Measurements from ENCODE around the gene NR2F6. TPM values are rescaled to one million over a fixed set of nuclear protein-coding genes. Genes with fewer than 3 reads are reported as not detected.

Gene NR2F6
- total RNA-seq, 5 donors from 2014 or later (not counting 1 experiment from before 2014, with no cell fraction given), result 0.55 to 6.4 (median 2.8) TPM

- Histone ChIP-seq H3K27me3 (replicated peaks in 1 of 2; ENCODE audit: control insufficient read depth in 2 of 2, extremely low read depth in 1 of 2, insufficient read depth in 2 of 2, low read length in 1 of 2) (peaks cover 0 to 9% of the 10 kb centered on the region in 2 experiments), H3K4me3 (ENCODE audit: control insufficient read depth in 1 of 2, extremely low read depth in 1 of 2, low read length in 1 of 2) (no peak overlapping the region), H3K9me3 (no peaks in the 10 kb centered on the region), H3K27ac (ENCODE audit: low read length) (no peak overlapping the region), H3K36me3 (ENCODE audit: control insufficient read depth in 2 of 2, extremely low read depth in 1 of 2, insufficient read depth in 1 of 2, low read length in 1 of 2) (no peaks in the 10 kb centered on the region), H3K4me1 (ENCODE audit: control insufficient read depth in 1 of 2, extremely low read depth in 1 of 2, insufficient read depth in 2 of 2, low read length in 2 of 2) (no peaks in the 10 kb centered on the region)
- DNase-seq (no peak), ATAC-seq (replicated peaks in 1 of 4) (no peak)
- POLR2A ChIA-PET, result no interaction called here
- H3K27ac Mint-ChIP-seq, result no peak overlapping the region
- H3K27me3 Mint-ChIP-seq, result no peaks in the 10 kb centered on the region
- H3K4me3 Mint-ChIP-seq, result no peak overlapping the region
- H3K9me3 Mint-ChIP-seq, result no peaks in the 10 kb centered on the region
- H3K36me3 Mint-ChIP-seq, result no peaks in the 10 kb centered on the region
- no peaks in the 10 kb centered on the region for H3K4me1 Mint-ChIP-seq
- WGBS (ENCODE audit: insufficient coverage), result 60% methylated on average over 3 of the region's 10 CpGs
- CTCF ChIA-PET, result interaction anchor here in 1 of 2 donors (1.3 kb wide), 1 partner anchor 12 kb away, joined by 3 read pairs; no protein-coding TSS in a partner anchor
Measured at GRCh38 chr19:17254636-17255035, 8.9 kb upstream of the NR2F6 start.

- H3K4me3 Mint-ChIP-seq, result no peak overlapping the region
- H3K27me3 Mint-ChIP-seq, result peaks cover 5 to 7% of the 10 kb centered on the region in 2 donors
- no peak overlapping the region for H3K4me3 ChIP-seq (ENCODE audit: control insufficient read depth in 1 of 2, extremely low read depth in 1 of 2, low read length in 1 of 2)
- no peaks in the 10 kb centered on the region for H3K36me3 Mint-ChIP-seq
- ChIA-PET CTCF (no interaction called here), POLR2A (no interaction called here)
- H3K27ac ChIP-seq (ENCODE audit: low read length), result no peak overlapping the region
- no peaks in the 10 kb centered on the region for H3K9me3 Mint-ChIP-seq
- no peak for DNase-seq
- ATAC-seq (replicated peaks in 1 of 4), result no peak
- H3K9me3 ChIP-seq, result no peaks in the 10 kb centered on the region
- peaks cover 0 to 21% of the 10 kb centered on the region in 2 experiments for H3K27me3 ChIP-seq (replicated peaks in 1 of 2; ENCODE audit: control insufficient read depth in 2 of 2, extremely low read depth in 1 of 2, insufficient read depth in 2 of 2, low read length in 1 of 2)
- WGBS (ENCODE audit: insufficient coverage), result 92% methylated on average over 9 of the region's 15 CpGs
- H3K4me1 ChIP-seq (ENCODE audit: control insufficient read depth in 1 of 2, extremely low read depth in 1 of 2, insufficient read depth in 2 of 2, low read length in 2 of 2), result peaks cover 0 to 13% of the 10 kb centered on the region in 2 experiments
- no peaks in the 10 kb centered on the region for H3K36me3 ChIP-seq (ENCODE audit: control insufficient read depth in 2 of 2, extremely low read depth in 1 of 2, insufficient read depth in 1 of 2, low read length in 1 of 2)
- no peak overlapping the region for H3K27ac Mint-ChIP-seq
- peaks cover 0 to 11% (median 0%) of the 10 kb centered on the region in 3 donors for H3K4me1 Mint-ChIP-seq
Measured at GRCh38 chr19:17249887-17250548, 4.3 kb upstream of the NR2F6 start.

- H3K27me3 Mint-ChIP-seq, result peaks cover 5 to 7% of the 10 kb centered on the region in 2 donors
- 87% methylated on average over 18 of the region's 21 CpGs for WGBS (ENCODE audit: insufficient coverage)
- H3K4me3 Mint-ChIP-seq, result peak overlapping the region; percentile 9 to 21 (median 14)
- ATAC-seq (replicated peaks in 1 of 4) (no peak), DNase-seq (no peak)
- H3K4me1 Mint-ChIP-seq, result peaks cover 0 to 16% (median 4%) of the 10 kb centered on the region in 3 donors
- H3K36me3 ChIP-seq (ENCODE audit: control insufficient read depth in 2 of 2, extremely low read depth in 1 of 2, insufficient read depth in 1 of 2, low read length in 1 of 2), result no peaks in the 10 kb centered on the region
- H3K27me3 ChIP-seq (replicated peaks in 1 of 2; ENCODE audit: control insufficient read depth in 2 of 2, extremely low read depth in 1 of 2, insufficient read depth in 2 of 2, low read length in 1 of 2), result peaks cover 0 to 23% of the 10 kb centered on the region in 2 experiments
- POLR2A ChIA-PET, result interaction anchor here in 1 of 2 donors (0.6 kb wide), 1 partner anchor 19 kb away, joined by 3 read pairs; the partner anchor contains the start of gene BABAM1
- peaks cover 0 to 19% of the 10 kb centered on the region in 2 experiments for H3K4me1 ChIP-seq (ENCODE audit: control insufficient read depth in 1 of 2, extremely low read depth in 1 of 2, insufficient read depth in 2 of 2, low read length in 2 of 2)
- no peaks in the 10 kb centered on the region for H3K36me3 Mint-ChIP-seq
- no peak overlapping the region for H3K4me3 ChIP-seq (ENCODE audit: control insufficient read depth in 1 of 2, extremely low read depth in 1 of 2, low read length in 1 of 2)
- H3K9me3 ChIP-seq, result no peaks in the 10 kb centered on the region
- CTCF ChIA-PET, result interaction anchor here in 1 of 2 donors (0.7 kb wide), 1 partner anchor 169 kb away, joined by 3 read pairs; no protein-coding TSS in a partner anchor
- no peak overlapping the region for H3K27ac ChIP-seq (ENCODE audit: low read length)
- no peaks in the 10 kb centered on the region for H3K9me3 Mint-ChIP-seq
- H3K27ac Mint-ChIP-seq, result no peak overlapping the region
Measured at GRCh38 chr19:17248011-17248776, 2.5 kb upstream of the NR2F6 start.

- Histone ChIP-seq H3K27me3 (replicated peaks in 1 of 2; ENCODE audit: control insufficient read depth in 2 of 2, extremely low read depth in 1 of 2, insufficient read depth in 2 of 2, low read length in 1 of 2) (peaks cover 0 to 23% of the 10 kb centered on the region in 2 experiments), H3K36me3 (ENCODE audit: control insufficient read depth in 2 of 2, extremely low read depth in 1 of 2, insufficient read depth in 1 of 2, low read length in 1 of 2) (no peaks in the 10 kb centered on the region), H3K4me3 (ENCODE audit: control insufficient read depth in 1 of 2, extremely low read depth in 1 of 2, low read length in 1 of 2) (peak overlapping the region; percentile 68 to 69), H3K27ac (ENCODE audit: low read length) (no peak overlapping the region), H3K9me3 (no peaks in the 10 kb centered on the region), H3K4me1 (ENCODE audit: control insufficient read depth in 1 of 2, extremely low read depth in 1 of 2, insufficient read depth in 2 of 2, low read length in 2 of 2) (peaks cover 0 to 19% of the 10 kb centered on the region in 2 experiments)
- H3K36me3 Mint-ChIP-seq, result no peaks in the 10 kb centered on the region
- DNase-seq (no peak), ATAC-seq (replicated peaks in 1 of 4) (no peak)
- H3K27ac Mint-ChIP-seq, result peak overlapping the region in 1 of 2 donors; percentile 66
- ChIA-PET POLR2A (no interaction called here), CTCF (interaction anchor here in 1 of 2 donors (0.6 kb wide), 1 partner anchor 339 kb away, joined by 4 read pairs; no protein-coding TSS in a partner anchor)
- 43% methylated on average over 17 of the region's 21 CpGs for WGBS (ENCODE audit: insufficient coverage)
- peaks cover 5 to 7% of the 10 kb centered on the region in 2 donors for H3K27me3 Mint-ChIP-seq
- peak overlapping the region; percentile 45 to 86 (median 82) for H3K4me3 Mint-ChIP-seq
- H3K9me3 Mint-ChIP-seq, result no peaks in the 10 kb centered on the region
- peaks cover 0 to 16% (median 6%) of the 10 kb centered on the region in 3 donors for H3K4me1 Mint-ChIP-seq
Measured at GRCh38 chr19:17246681-17247425, 1.1 kb upstream of the NR2F6 start.

GRCh38 chr19:17244618-17245534, 843 bp downstream of the NR2F6 start:
- DNase-seq (peak in 4 of 35 experiments; percentile 20 to 45 (median 26)), ATAC-seq (replicated peaks in 1 of 4) (peak in 3 of 4 experiments; percentile 8 to 33 (median 12))
- peaks cover 0 to 19% of the 10 kb centered on the region in 2 experiments for H3K4me1 ChIP-seq (ENCODE audit: control insufficient read depth in 1 of 2, extremely low read depth in 1 of 2, insufficient read depth in 2 of 2, low read length in 2 of 2)
- Mint-ChIP-seq H3K4me1 (peaks cover 0 to 16% (median 6%) of the 10 kb centered on the region in 3 donors), H3K4me3 (peak overlapping the region; percentile 54 to 65 (median 57)), H3K9me3 (no peaks in the 10 kb centered on the region), H3K27me3 (peaks cover 5 to 7% of the 10 kb centered on the region in 2 donors), H3K36me3 (no peaks in the 10 kb centered on the region), H3K27ac (no peak overlapping the region)
- POLR2A ChIA-PET, result interaction anchor here in 1 of 2 donors (0.6 kb wide), 1 partner anchor 120 kb away, joined by 13 read pairs; no protein-coding TSS in a partner anchor
- peak overlapping the region in 1 of 2 donors; percentile 25 for H3K4me3 ChIP-seq (ENCODE audit: control insufficient read depth in 1 of 2, extremely low read depth in 1 of 2, low read length in 1 of 2)
- no peaks in the 10 kb centered on the region for H3K36me3 ChIP-seq (ENCODE audit: control insufficient read depth in 2 of 2, extremely low read depth in 1 of 2, insufficient read depth in 1 of 2, low read length in 1 of 2)
- H3K9me3 ChIP-seq, result no peaks in the 10 kb centered on the region
- peaks cover 0 to 18% of the 10 kb centered on the region in 2 experiments for H3K27me3 ChIP-seq (replicated peaks in 1 of 2; ENCODE audit: control insufficient read depth in 2 of 2, extremely low read depth in 1 of 2, insufficient read depth in 2 of 2, low read length in 1 of 2)
- 7% methylated on average over 97 of the region's 100 CpGs for WGBS (ENCODE audit: insufficient coverage)
- H3K27ac ChIP-seq (ENCODE audit: low read length), result no peak overlapping the region
- CTCF ChIA-PET, result no interaction called here

Data from T-cell (primary cell).